ENCODE results near the gene CCDC149. TPM values are rescaled to one million over a fixed set of nuclear protein-coding genes. Genes with fewer than 3 reads are reported as not detected.

The CCDC149 gene
- total RNA-seq, 1 experiment from 2014 or later, result 0.95 TPM

- H3K9me3 ChIP-seq, result no peaks in the 10 kb centered on the region
- Mint-ChIP-seq H3K4me3 (ENCODE audit: unreplicated experiment) (no peak overlapping the region), H3K4me1 (ENCODE audit: low read depth, unreplicated experiment) (peaks cover 14% of the 10 kb centered on the region), H3K9me3 (ENCODE audit: unreplicated experiment) (peaks cover 9% of the 10 kb centered on the region), H3K36me3 (ENCODE audit: insufficient read depth, unreplicated experiment) (no peaks in the 10 kb centered on the region), H3K27me3 (ENCODE audit: insufficient read depth, unreplicated experiment) (no peaks in the 10 kb centered on the region), H3K27ac (ENCODE audit: unreplicated experiment) (no peak overlapping the region)
- H3K4me1 ChIP-seq, result peaks cover 18% of the 10 kb centered on the region
- H3K27me3 ChIP-seq (replicated peaks; ENCODE audit: control insufficient read depth, insufficient read depth, low read length), result no peaks in the 10 kb centered on the region
- ChIA-PET CTCF (interaction anchor here (1.7 kb wide), 1 partner anchor 10 kb away, joined by 4 read pairs; no protein-coding TSS in a partner anchor), POLR2A (no interaction called here)
- no TSS peak for BruUV-seq (replicated peaks)
- intact Hi-C loops (cut with micrococcal nuclease; ENCODE audit: unreplicated experiment), result loop anchor here (5.0 to 10.0 kb wide), 2 partner anchors 208 to 305 kb away; partner anchors contain the start of gene DHX15
- TF ChIP-seq CTCF (IDR thresholded peaks at IDR 0.05; ENCODE audit: insufficient read depth in 1 of 2, low read depth in 1 of 2, low read length in 1 of 2, severe bottlenecking in 1 of 2, unreplicated experiment in 1 of 2), result no peak
- H3K4me3 ChIP-seq (ENCODE audit: low read depth, low read length), result no peak overlapping the region
- no peak for DNase-seq
- no peaks in the 10 kb centered on the region for H3K36me3 ChIP-seq (ENCODE audit: control insufficient read depth, insufficient read depth, low read length)
Measured at GRCh38 chr4:24792552-24792951, 120.3 kb downstream of the CCDC149 start.

GRCh38 chr4:24791043-24791442 is 121.8 kb downstream of the CCDC149 start:
- Histone ChIP-seq H3K27me3 (replicated peaks; ENCODE audit: control insufficient read depth, insufficient read depth, low read length) (no peaks in the 10 kb centered on the region), H3K4me1 (peaks cover 17% of the 10 kb centered on the region), H3K4me3 (ENCODE audit: low read depth, low read length) (no peak overlapping the region), H3K36me3 (ENCODE audit: control insufficient read depth, insufficient read depth, low read length) (no peaks in the 10 kb centered on the region), H3K9me3 (no peaks in the 10 kb centered on the region)
- intact Hi-C loops (cut with micrococcal nuclease; ENCODE audit: unreplicated experiment), result loop anchor here (5.0 to 10.0 kb wide), 2 partner anchors 206 to 304 kb away; partner anchors contain the start of gene DHX15
- no peaks in the 10 kb centered on the region for H3K36me3 Mint-ChIP-seq (ENCODE audit: insufficient read depth, unreplicated experiment)
- H3K9me3 Mint-ChIP-seq (ENCODE audit: unreplicated experiment), result peaks cover 18% of the 10 kb centered on the region
- no peaks in the 10 kb centered on the region for H3K27me3 Mint-ChIP-seq (ENCODE audit: insufficient read depth, unreplicated experiment)
- no peak for TF ChIP-seq CTCF (IDR thresholded peaks at IDR 0.05; ENCODE audit: insufficient read depth in 1 of 2, low read depth in 1 of 2, low read length in 1 of 2, severe bottlenecking in 1 of 2, unreplicated experiment in 1 of 2)
- ChIA-PET CTCF (no interaction called here), POLR2A (no interaction called here)
- no peak overlapping the region for H3K27ac Mint-ChIP-seq (ENCODE audit: unreplicated experiment)
- H3K4me3 Mint-ChIP-seq (ENCODE audit: unreplicated experiment), result no peak overlapping the region
- no peak for DNase-seq
- H3K4me1 Mint-ChIP-seq (ENCODE audit: low read depth, unreplicated experiment), result peaks cover 14% of the 10 kb centered on the region
- BruUV-seq (replicated peaks), result no TSS peak

DNA sequence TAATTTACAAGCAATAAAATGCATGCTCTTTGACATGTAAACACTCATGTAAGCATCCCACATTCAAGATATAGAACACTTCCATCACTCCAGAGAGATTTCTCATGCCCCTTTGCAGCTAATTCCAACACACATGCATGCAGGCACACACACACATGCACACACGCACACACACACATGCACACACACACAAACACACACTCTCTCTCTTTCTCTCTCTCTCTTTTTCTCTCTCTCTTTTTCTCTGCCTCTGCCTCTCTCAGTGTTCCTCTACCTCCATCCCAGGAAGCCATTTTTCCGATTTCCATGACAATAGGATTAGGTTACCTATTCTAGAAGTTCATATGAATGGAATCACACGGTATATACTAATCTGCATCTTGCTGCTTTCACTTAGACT is 129.3 kb downstream of the CCDC149 start:
- BruUV-seq (replicated peaks), result no TSS peak
- no peak for DNase-seq
- Histone ChIP-seq H3K27me3 (replicated peaks; ENCODE audit: control insufficient read depth, insufficient read depth, low read length) (no peaks in the 10 kb centered on the region), H3K9me3 (no peaks in the 10 kb centered on the region), H3K4me1 (no peaks in the 10 kb centered on the region), H3K4me3 (ENCODE audit: low read depth, low read length) (no peak overlapping the region), H3K36me3 (ENCODE audit: control insufficient read depth, insufficient read depth, low read length) (no peaks in the 10 kb centered on the region)
- Mint-ChIP-seq H3K4me1 (ENCODE audit: low read depth, unreplicated experiment) (no peaks in the 10 kb centered on the region), H3K27me3 (ENCODE audit: insufficient read depth, unreplicated experiment) (peaks cover 7% of the 10 kb centered on the region), H3K27ac (ENCODE audit: unreplicated experiment) (no peak overlapping the region), H3K36me3 (ENCODE audit: insufficient read depth, unreplicated experiment) (no peaks in the 10 kb centered on the region), H3K4me3 (ENCODE audit: unreplicated experiment) (no peak overlapping the region), H3K9me3 (ENCODE audit: unreplicated experiment) (peaks cover 13% of the 10 kb centered on the region)
- TF ChIP-seq CTCF (IDR thresholded peaks at IDR 0.05; ENCODE audit: insufficient read depth in 1 of 2, low read depth in 1 of 2, low read length in 1 of 2, severe bottlenecking in 1 of 2, unreplicated experiment in 1 of 2), result no peak
- CTCF ChIA-PET, result interaction anchor here (1.2 kb wide), 1 partner anchor 10 kb away, joined by 4 read pairs; no protein-coding TSS in a partner anchor
- intact Hi-C loops (cut with micrococcal nuclease; ENCODE audit: unreplicated experiment), result no loop called here
- POLR2A ChIA-PET, result no interaction called here
